GM19193 (cell line): ENCODE measurements around the gene ZNF573.

Experiments used
- POLR2A ChIP-seq: IDR thresholded peaks from 4 replicates; pipeline ENCODE4 v1.6.1; 2011; ENCODE audit not compliant: insufficient read depth, insufficient read length; ENCODE audit errors: extremely low read depth

Gene ZNF573

GRCh38 chr19:37779127-37780005, at the start of gene ZNF573:
Gene ZNF573 (minus strand): TSS chr19:37779586. CDS start chr19:37773729, 5,857 bp downstream.
- TF ChIP-seq POLR2A = peak; percentile 75

- TF ChIP-seq POLR2A = no peak
Measured at GRCh38 chr19:37817180-37817981, 38.0 kb upstream of the ZNF573 start.

GRCh38 chr19:37813340-37813739, 34.0 kb upstream of the ZNF573 start:
- no peak for TF ChIP-seq POLR2A

GRCh38 chr19:37809366-37809765, 30.0 kb upstream of the ZNF573 start:
- TF ChIP-seq POLR2A = no peak

GRCh38 chr19:37803249-37803840, 24.0 kb upstream of the ZNF573 start:
- TF ChIP-seq POLR2A = no peak

- TF ChIP-seq POLR2A = no peak
Measured at GRCh38 chr19:37790244-37790925, 11.0 kb upstream of the ZNF573 start.

- TF ChIP-seq POLR2A = no peak
Measured at GRCh38 chr19:37778613-37779126, 716 bp downstream of the ZNF573 start.

GRCh38 chr19:37770985-37771384, 8.4 kb downstream of the ZNF573 start:
- TF ChIP-seq POLR2A = no peak

GRCh38 chr19:37763488-37763887, 15.9 kb downstream of the ZNF573 start:
- no peak for TF ChIP-seq POLR2A

GRCh38 chr19:37738371-37738770, 41.0 kb downstream of the ZNF573 start:
- TF ChIP-seq POLR2A = no peak

GRCh38 chr19:37725181-37725580, 54.2 kb downstream of the ZNF573 start:
- no peak for TF ChIP-seq POLR2A

GRCh38 chr19:37719927-37720265, 59.5 kb downstream of the ZNF573 start:
- no peak for TF ChIP-seq POLR2A

- peak; percentile 74 for TF ChIP-seq POLR2A
Measured at GRCh38 chr19:37719111-37719926, 60.1 kb downstream of the ZNF573 start, which contains the start of gene ZNF607. Gene ZNF607 (minus strand): TSS chr19:37719761. CDS start chr19:37711618, 8,143 bp downstream.

- no peak for TF ChIP-seq POLR2A
Measured at GRCh38 chr19:37718304-37718703, 61.1 kb downstream of the ZNF573 start.
